ENCODE measurements around the gene PYCR2. TPM values are rescaled to one million over a fixed set of nuclear protein-coding genes. Genes with fewer than 3 reads are reported as not detected.
"Not testable (repeated sequence)": the region's sequence is repeated elsewhere in the genome, so short reads cannot be mapped to it uniquely, and the experiment has no call there.

Gene PYCR2
- total and polyA plus RNA-seq, 11 donors, result 53.6 to 89.0 (median 65.1) TPM

- Histone ChIP-seq H3K4me3 (no peak overlapping the region), H3K27me3 (no peaks in the 10 kb centered on the region), H3K9me3 (no peaks in the 10 kb centered on the region), H3K36me3 (no peaks in the 10 kb centered on the region), H3K4me1 (peaks cover 14 to 25% (median 22%) of the 10 kb centered on the region in 12 donors), H3K27ac (no peak overlapping the region)
- 90 to 97% (median 95%) methylated on average over 19 to 21 of the region's 21 CpGs for WGBS, 4 donors
- intact Hi-C loops (cut with DNase I), result no loop called here
- ATAC-seq (no peak), DNase-seq (no peak)
- TF ChIP-seq CTCF (IDR thresholded peaks at IDR 0.05), result no peak
- no peak for TF ChIP-seq POLR2A (IDR thresholded peaks at IDR 0.05)
These were observed 13.3 kb upstream of the PYCR2 start for GRCh38 chr1:225937048-225937968.

- no peak overlapping the region for H3K4me3 ChIP-seq
- intact Hi-C loops (cut with DNase I), result no loop called here
- WGBS, 4 donors, result 71 to 83% (median 77%) methylated on average over 3 of the region's 3 CpGs
- no peak for ATAC-seq
- H3K27me3 ChIP-seq, result no peaks in the 10 kb centered on the region
- H3K4me1 ChIP-seq, result peaks cover 9 to 17% (median 15%) of the 10 kb centered on the region in 12 donors
- DNase-seq, result no peak
- TF ChIP-seq POLR2A (IDR thresholded peaks at IDR 0.05) (no peak), CTCF (IDR thresholded peaks at IDR 0.05) (no peak)
- H3K27ac ChIP-seq, result no peak overlapping the region
- H3K36me3 ChIP-seq, result no peaks in the 10 kb centered on the region
- H3K9me3 ChIP-seq, result no peaks in the 10 kb centered on the region
These were observed 12.5 kb upstream of the PYCR2 start for GRCh38 chr1:225936523-225936922.

GRCh38 chr1:225936086-225936485, 12.0 kb upstream of the PYCR2 start:
- DNase-seq; H3K27me3 ChIP-seq; ATAC-seq; H3K4me3 ChIP-seq; H3K36me3 ChIP-seq; H3K9me3 ChIP-seq; H3K27ac ChIP-seq; intact Hi-C loops (cut with DNase I): not testable (repeated sequence)
- WGBS, 4 donors, result 88 to 92% (median 90%) methylated on average over 8 of the region's 8 CpGs
- H3K4me1 ChIP-seq, result peaks cover 5 to 13% (median 10%) of the 10 kb centered on the region in 12 donors

- ATAC-seq, result no peak
- 94 to 99% (median 97%) methylated on average over 5 of the region's 5 CpGs for WGBS, 4 donors
- H3K27ac ChIP-seq, result no peak overlapping the region
- H3K27me3 ChIP-seq, result no peaks in the 10 kb centered on the region
- no peak overlapping the region for H3K4me3 ChIP-seq
- no peak for DNase-seq
- H3K4me1 ChIP-seq, result peaks cover 0 to 4% (median 0%) of the 10 kb centered on the region in 12 donors
- intact Hi-C loops (cut with DNase I), result no loop called here
- H3K9me3 ChIP-seq, result no peaks in the 10 kb centered on the region
- TF ChIP-seq POLR2A (IDR thresholded peaks at IDR 0.05) (no peak), CTCF (IDR thresholded peaks at IDR 0.05) (no peak)
- H3K36me3 ChIP-seq, result no peaks in the 10 kb centered on the region
These were observed 10.7 kb upstream of the PYCR2 start for GRCh38 chr1:225934711-225935110.

Data from heart left ventricle (tissue), 16 donors.